ENCODE results near the gene LDHD. TPM values are rescaled to one million over a fixed set of nuclear protein-coding genes. Genes with fewer than 3 reads are reported as not detected.

The LDHD gene
- total RNA-seq, 4 donors from 2014 or later: 3.3 to 20.4 (median 10.4) TPM

DNA sequence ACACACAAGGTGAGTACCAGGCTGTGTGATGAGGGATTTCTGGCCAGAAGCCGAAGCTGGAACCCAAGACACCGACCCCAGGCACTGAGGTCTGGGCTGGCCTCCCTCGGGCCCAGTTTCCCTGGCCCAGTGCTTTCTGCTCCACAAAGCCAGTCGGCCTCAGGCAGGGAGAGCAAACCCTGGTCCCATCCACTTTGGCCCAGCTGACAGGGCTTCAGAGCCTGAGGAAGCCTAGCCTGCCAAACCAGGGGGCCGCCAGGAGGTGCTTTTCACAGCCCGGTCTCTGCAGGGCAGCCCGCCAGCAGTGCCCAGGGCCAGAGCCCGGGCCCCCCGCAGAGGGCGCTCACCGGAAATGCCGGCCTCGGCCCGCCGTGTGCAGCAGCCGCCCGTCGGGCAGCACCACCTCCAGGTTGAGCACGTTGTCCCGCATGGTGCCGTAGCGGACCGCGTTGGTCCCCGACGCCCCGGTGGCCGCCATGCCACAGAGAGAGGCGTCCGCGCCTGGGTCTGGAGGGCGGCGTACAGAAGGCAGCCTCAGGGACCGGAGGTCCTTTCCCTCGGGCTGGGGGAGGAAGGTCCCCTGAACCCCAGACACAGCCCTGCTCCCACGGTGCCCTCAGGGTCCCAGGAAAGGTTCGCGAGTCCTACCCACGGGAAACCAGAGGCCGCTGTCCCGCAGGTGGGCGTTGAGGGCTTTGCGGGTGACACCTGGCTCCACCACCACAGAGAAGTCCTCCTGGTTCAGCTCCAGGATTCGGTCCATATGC lies 2.2 kb downstream of the LDHD start:
- H3K36me3 ChIP-seq: no peaks in the 10 kb centered on the region
- H3K4me3 ChIP-seq: no peak overlapping the region
- no peaks in the 10 kb centered on the region for H3K9me3 ChIP-seq
- H3K27ac ChIP-seq: no peak overlapping the region
- TF ChIP-seq, protein P1, sequence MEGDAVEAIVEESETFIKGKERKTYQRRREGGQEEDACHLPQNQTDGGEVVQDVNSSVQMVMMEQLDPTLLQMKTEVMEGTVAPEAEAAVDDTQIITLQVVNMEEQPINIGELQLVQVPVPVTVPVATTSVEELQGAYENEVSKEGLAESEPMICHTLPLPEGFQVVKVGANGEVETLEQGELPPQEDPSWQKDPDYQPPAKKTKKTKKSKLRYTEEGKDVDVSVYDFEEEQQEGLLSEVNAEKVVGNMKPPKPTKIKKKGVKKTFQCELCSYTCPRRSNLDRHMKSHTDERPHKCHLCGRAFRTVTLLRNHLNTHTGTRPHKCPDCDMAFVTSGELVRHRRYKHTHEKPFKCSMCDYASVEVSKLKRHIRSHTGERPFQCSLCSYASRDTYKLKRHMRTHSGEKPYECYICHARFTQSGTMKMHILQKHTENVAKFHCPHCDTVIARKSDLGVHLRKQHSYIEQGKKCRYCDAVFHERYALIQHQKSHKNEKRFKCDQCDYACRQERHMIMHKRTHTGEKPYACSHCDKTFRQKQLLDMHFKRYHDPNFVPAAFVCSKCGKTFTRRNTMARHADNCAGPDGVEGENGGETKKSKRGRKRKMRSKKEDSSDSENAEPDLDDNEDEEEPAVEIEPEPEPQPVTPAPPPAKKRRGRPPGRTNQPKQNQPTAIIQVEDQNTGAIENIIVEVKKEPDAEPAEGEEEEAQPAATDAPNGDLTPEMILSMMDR (IDR thresholded peaks at IDR 0.05): no peak
- TF ChIP-seq POLR2A (IDR thresholded peaks at IDR 0.05): no peak
- intact Hi-C loops (cut with DNase I): loop anchor here (10.0 kb wide), 1 partner anchor 410 kb away; the partner anchor contains the start of gene MLKL
- no peak for DNase-seq
- 73% methylated on average over 2 of the region's 44 CpGs; no CpG with 5 or more reads in 1 of the 2 donors for WGBS, 2 donors
- peaks cover 36 to 71% (median 37%) of the 10 kb centered on the region in 3 donors for H3K4me1 ChIP-seq
- no peaks in the 10 kb centered on the region for H3K27me3 ChIP-seq

- Histone ChIP-seq H3K4me1 (peaks cover 43 to 78% (median 44%) of the 10 kb centered on the region in 3 donors), H3K9me3 (no peaks in the 10 kb centered on the region), H3K36me3 (no peaks in the 10 kb centered on the region), H3K27ac (no peak overlapping the region), H3K4me3 (no peak overlapping the region), H3K27me3 (no peaks in the 10 kb centered on the region)
- no peak for DNase-seq
- intact Hi-C loops (cut with DNase I): loop anchor here (10.0 kb wide), 1 partner anchor 409 kb away; the partner anchor contains the start of gene MLKL
- no peak for TF ChIP-seq POLR2A (IDR thresholded peaks at IDR 0.05)
- TF ChIP-seq, protein P1 (IDR thresholded peaks at IDR 0.05): no peak
- WGBS, 2 donors: 87% methylated on average over 3 of the region's 20 CpGs
Measured at GRCh38 chr16:75113541-75114121, 2.9 kb downstream of the LDHD start.

DNA sequence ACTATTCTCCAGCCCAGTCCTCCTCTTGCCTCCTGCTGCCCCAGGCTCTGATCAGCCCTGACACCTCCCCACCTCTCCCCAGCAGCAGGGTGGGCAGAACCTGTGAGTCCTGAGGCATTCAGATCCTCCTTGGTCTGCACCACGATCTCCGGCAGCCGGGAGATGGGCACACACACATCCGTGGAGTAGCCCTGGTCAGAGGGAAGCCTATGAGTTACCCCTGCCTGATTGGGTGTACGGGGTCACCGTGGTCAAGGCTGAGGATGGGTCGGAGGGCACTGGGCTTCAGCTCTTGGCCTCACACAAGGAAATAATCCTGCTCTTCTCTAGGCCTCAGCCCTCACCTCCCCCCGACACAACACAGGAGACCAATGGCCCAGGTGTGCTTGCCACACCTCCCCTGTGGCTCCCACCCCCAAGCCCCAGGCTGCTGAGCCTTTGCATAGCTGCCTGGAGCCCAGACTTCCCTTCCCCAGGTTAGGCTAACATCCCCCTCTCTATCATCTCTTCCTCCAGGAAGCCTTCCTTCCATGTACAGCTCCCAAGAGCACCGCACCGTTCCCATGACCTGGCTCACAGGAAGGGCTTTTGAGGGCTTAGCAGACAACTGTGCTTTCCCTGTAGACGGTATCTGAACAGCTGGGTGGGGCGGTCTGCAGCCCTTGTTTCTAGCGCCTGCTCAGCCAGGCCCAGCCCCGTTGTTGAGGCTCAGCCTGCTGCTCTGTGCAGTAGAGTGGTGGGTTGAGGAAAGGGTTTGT lies 3.7 kb downstream of the LDHD start:
- Histone ChIP-seq H3K4me1 (peaks cover 49 to 86% (median 50%) of the 10 kb centered on the region in 3 donors), H3K36me3 (no peaks in the 10 kb centered on the region), H3K27me3 (no peaks in the 10 kb centered on the region), H3K4me3 (no peak overlapping the region), H3K9me3 (no peaks in the 10 kb centered on the region), H3K27ac (peak overlapping the region in 2 of 4 donors; percentile 87 to 90)
- 55 to 73% methylated on average over 7 to 10 of the region's 14 CpGs for WGBS, 2 donors
- TF ChIP-seq POLR2A (IDR thresholded peaks at IDR 0.05): no peak
- TF ChIP-seq, protein P1 (IDR thresholded peaks at IDR 0.05): no peak
- intact Hi-C loops (cut with DNase I): loop anchor here (10.0 kb wide), 1 partner anchor 408 kb away; the partner anchor contains the start of gene MLKL
- DNase-seq: no peak

DNA sequence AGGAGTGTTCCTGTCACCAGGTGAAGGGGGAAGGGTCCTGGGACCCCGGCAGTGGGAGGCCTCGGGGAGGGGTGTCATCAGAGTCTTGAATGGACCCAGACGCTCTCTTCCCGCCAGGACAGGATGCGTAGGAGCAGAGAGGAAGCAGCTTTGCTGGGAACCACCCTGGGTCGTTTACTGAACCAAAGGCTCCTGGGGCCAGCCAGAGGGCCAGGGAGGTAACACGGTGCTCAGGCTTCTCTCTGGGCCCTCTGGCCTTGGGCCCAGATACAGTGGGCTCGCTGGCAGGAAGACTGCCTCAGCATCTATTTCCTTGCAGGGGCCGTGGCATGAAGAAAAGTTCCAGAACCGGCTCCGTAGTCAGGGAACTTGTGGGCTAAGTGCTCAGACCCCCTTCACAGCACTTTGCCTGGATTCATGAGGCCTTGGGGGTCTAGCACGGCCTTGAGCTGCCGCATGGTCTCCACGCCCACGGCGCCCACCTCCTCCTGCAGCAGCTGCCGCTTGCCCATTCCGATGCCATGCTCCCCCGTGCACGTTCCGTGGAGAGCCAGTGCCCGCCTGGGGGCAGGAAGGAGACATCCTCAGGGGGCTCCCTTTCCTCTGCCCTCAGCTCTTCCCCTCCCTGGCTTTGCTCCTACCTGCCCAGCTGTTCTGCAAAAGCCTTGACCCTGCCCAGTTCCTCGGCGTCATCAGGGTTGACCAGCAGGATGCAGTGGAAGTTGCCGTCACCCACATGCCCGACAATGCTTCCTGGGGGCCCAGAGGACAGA lies 4.4 kb downstream of the LDHD start:
- 37 to 66% methylated on average over 11 to 15 of the region's 26 CpGs for WGBS, 2 donors
- intact Hi-C loops (cut with DNase I): loop anchor here (2.0 to 10.0 kb wide), 2 partner anchors 113 to 407 kb away; partner anchors contain the start of genes MLKL and ZNRF1
- H3K27ac ChIP-seq: peak overlapping the region in 3 of 4 donors; percentile 83 to 90 (median 87)
- DNase-seq: no peak
- peaks cover 0 to under 1% (median 0%) of the 10 kb centered on the region in 3 donors for H3K36me3 ChIP-seq
- H3K27me3 ChIP-seq: no peaks in the 10 kb centered on the region
- no peak overlapping the region for H3K4me3 ChIP-seq
- H3K9me3 ChIP-seq: no peaks in the 10 kb centered on the region
- TF ChIP-seq, protein P1 (IDR thresholded peaks at IDR 0.05): no peak
- TF ChIP-seq POLR2A (IDR thresholded peaks at IDR 0.05): no peak
- peaks cover 56 to 93% (median 57%) of the 10 kb centered on the region in 3 donors for H3K4me1 ChIP-seq
